MM.1S (cell line): Measurements from ENCODE around the gene CLIC5.

Source experiments
- DNase-seq: peaks from one replicate; pipeline ENCODE4 v3.0.0-alpha.2; 2015
- H2AFZ ChIP-seq: fragments of 300-600 bp; sonication (generic); 2 replicates; pipeline ENCODE4 v1.6.0; 2016; ENCODE audit warnings: antibody characterized with exemption, low read length
- H3F3A ChIP-seq: fragments of 300-600 bp; sonication (generic); 2 replicates; pipeline ENCODE4 v1.6.1; 2016; ENCODE audit warnings: mild to moderate bottlenecking, antibody characterized with exemption, low read length, moderate library complexity, mixed read lengths; ENCODE audit not compliant: insufficient read depth
- H3K27ac ChIP-seq: fragments of 300-600 bp; sonication (generic); 2 replicates; pipeline ENCODE4 v1.5.1; 2016; ENCODE audit warnings: mild to moderate bottlenecking, low read length
- H3K27me3 ChIP-seq: fragments of 300-600 bp; sonication (generic); replicated peaks from 2 replicates; pipeline ENCODE4 v1.6.0; 2016; ENCODE audit warnings: low read length; ENCODE audit not compliant: insufficient read depth
- H3K36me3 ChIP-seq: fragments of 300-600 bp; sonication (generic); replicated peaks from 2 replicates; pipeline ENCODE4 v1.6.1; 2016; ENCODE audit warnings: mild to moderate bottlenecking, low read length, mixed read lengths; ENCODE audit not compliant: insufficient read depth
- H3K4me1 ChIP-seq: fragments of 300-600 bp; sonication (generic); 2 replicates; pipeline ENCODE4 v1.6.1; 2016; ENCODE audit warnings: low read length, mixed read lengths
- H3K4me2 ChIP-seq: fragments of 300-600 bp; sonication (generic); 2 replicates; pipeline ENCODE4 v1.6.0; 2016; ENCODE audit warnings: low read depth, low read length
- H3K4me3 ChIP-seq: fragments of 300-600 bp; sonication (generic); 2 replicates; pipeline ENCODE4 v1.5.1; 2016; ENCODE audit warnings: low read length, mixed read lengths
- H3K79me2 ChIP-seq: fragments of 300-600 bp; sonication (generic); 2 replicates; pipeline ENCODE4 v1.6.1; 2016; ENCODE audit warnings: mixed run types, low read length, mixed read lengths
- H3K9ac ChIP-seq: fragments of 300-600 bp; sonication (generic); 2 replicates; pipeline ENCODE4 v1.6.1; 2016; ENCODE audit warnings: low read length, mixed read lengths
- H3K9me2 ChIP-seq: fragments of 300-600 bp; sonication (generic); replicated peaks from 2 replicates; pipeline ENCODE4 v1.6.1; 2016; ENCODE audit warnings: mild to moderate bottlenecking, low read length, mixed read lengths; ENCODE audit not compliant: insufficient read depth
- H3K9me3 ChIP-seq: fragments of 300-600 bp; sonication (generic); replicated peaks from 2 replicates; pipeline ENCODE4 v1.6.1; 2016; ENCODE audit warnings: mild to moderate bottlenecking, low read length, mixed read lengths; ENCODE audit not compliant: insufficient read depth
- H4K20me1 ChIP-seq: fragments of 300-600 bp; sonication (generic); 2 replicates; pipeline ENCODE4 v1.6.1; 2016; ENCODE audit warnings: mild to moderate bottlenecking, low read length, moderate library complexity, mixed read lengths; ENCODE audit not compliant: insufficient read depth
- CTCF ChIP-seq: fragments of 300-600 bp; sonication (generic); IDR thresholded peaks from 2 replicates; pipeline ENCODE4 v1.5.1; 2016; ENCODE audit warnings: antibody characterized with exemption, low read length, mixed read lengths
- EZH2 ChIP-seq: fragments of 300-600 bp; sonication (generic); optimal IDR thresholded peaks from 2 replicates; pipeline ENCODE3; 2017; ENCODE audit warnings: low read depth, mild to moderate bottlenecking, antibody characterized with exemption, low read length, mixed read lengths
- EZH2phosphoT487 ChIP-seq: fragments of 300-600 bp; sonication (generic); IDR thresholded peaks from 2 replicates; pipeline ENCODE4 v1.6.1; 2018; ENCODE audit warnings: antibody characterized with exemption, low read length

CLIC5 gene

GRCh38 chr6:45850378-45851033 lies 165.2 kb downstream of the CLIC5 start:
- Histone ChIP-seq H3K9ac (no peak overlapping the region), H3K27ac (no peak overlapping the region), H3K79me2 (no peaks in the 10 kb centered on the region), H3K36me3 (no peaks in the 10 kb centered on the region), H3K4me1 (no peaks in the 10 kb centered on the region), H3K9me3 (no peaks in the 10 kb centered on the region), H2AFZ (no peak overlapping the region), H3K27me3 (no peaks in the 10 kb centered on the region), H3K4me2 (no peak overlapping the region), H3F3A (no peaks in the 10 kb centered on the region), H3K4me3 (no peak overlapping the region), H3K9me2 (no peaks in the 10 kb centered on the region), H4K20me1 (no peaks in the 10 kb centered on the region)
- DNase-seq, result no peak
- TF ChIP-seq CTCF (no peak), EZH2 (no peak), EZH2phosphoT487 (no peak)

GRCh38 chr6:45845567-45845966 lies 170.1 kb downstream of the CLIC5 start:
- Histone ChIP-seq H3K4me2 (no peak overlapping the region), H3K9me3 (no peaks in the 10 kb centered on the region), H3K27ac (no peak overlapping the region), H3K27me3 (no peaks in the 10 kb centered on the region), H3K9me2 (no peaks in the 10 kb centered on the region), H2AFZ (no peak overlapping the region), H3K9ac (no peak overlapping the region), H4K20me1 (no peaks in the 10 kb centered on the region), H3K79me2 (no peaks in the 10 kb centered on the region), H3K4me1 (no peaks in the 10 kb centered on the region), H3K36me3 (no peaks in the 10 kb centered on the region), H3K4me3 (no peak overlapping the region), H3F3A (no peaks in the 10 kb centered on the region)
- no peak for DNase-seq
- no peak for TF ChIP-seq EZH2
- TF ChIP-seq EZH2phosphoT487, result no peak
- TF ChIP-seq CTCF, result no peak

GRCh38 chr6:45844986-45845385 lies 170.7 kb downstream of the CLIC5 start:
- Histone ChIP-seq H3K27ac (no peak overlapping the region), H2AFZ (no peak overlapping the region), H3K27me3 (no peaks in the 10 kb centered on the region), H3K4me3 (no peak overlapping the region), H4K20me1 (no peaks in the 10 kb centered on the region), H3K4me2 (no peak overlapping the region), H3K4me1 (no peaks in the 10 kb centered on the region), H3K36me3 (no peaks in the 10 kb centered on the region), H3K9me2 (no peaks in the 10 kb centered on the region), H3K9me3 (no peaks in the 10 kb centered on the region), H3K79me2 (no peaks in the 10 kb centered on the region), H3K9ac (no peak overlapping the region), H3F3A (no peaks in the 10 kb centered on the region)
- no peak for DNase-seq
- TF ChIP-seq CTCF, result no peak
- TF ChIP-seq EZH2phosphoT487, result no peak
- no peak for TF ChIP-seq EZH2
